GM19240 (cell line): ENCODE data around the gene TSPAN33.
"Not testable (repeated sequence)": the region's sequence is repeated elsewhere in the genome, so short reads cannot be mapped to it uniquely, and the experiment has no call there.

ENCODE experiments used
- DNase-seq: peaks from one replicate; pipeline ENCODE4 v3.0.0; 2011; ENCODE audit warnings: low spot score; ENCODE audit not compliant: insufficient read length

TSPAN33 gene

GRCh38 chr7:129205987-129206785 lies 61.7 kb downstream of the TSPAN33 start:
- DNase-seq = no peak

GRCh38 chr7:129208667-129209066 lies 64.2 kb downstream of the TSPAN33 start:
- DNase-seq = no peak

DNA sequence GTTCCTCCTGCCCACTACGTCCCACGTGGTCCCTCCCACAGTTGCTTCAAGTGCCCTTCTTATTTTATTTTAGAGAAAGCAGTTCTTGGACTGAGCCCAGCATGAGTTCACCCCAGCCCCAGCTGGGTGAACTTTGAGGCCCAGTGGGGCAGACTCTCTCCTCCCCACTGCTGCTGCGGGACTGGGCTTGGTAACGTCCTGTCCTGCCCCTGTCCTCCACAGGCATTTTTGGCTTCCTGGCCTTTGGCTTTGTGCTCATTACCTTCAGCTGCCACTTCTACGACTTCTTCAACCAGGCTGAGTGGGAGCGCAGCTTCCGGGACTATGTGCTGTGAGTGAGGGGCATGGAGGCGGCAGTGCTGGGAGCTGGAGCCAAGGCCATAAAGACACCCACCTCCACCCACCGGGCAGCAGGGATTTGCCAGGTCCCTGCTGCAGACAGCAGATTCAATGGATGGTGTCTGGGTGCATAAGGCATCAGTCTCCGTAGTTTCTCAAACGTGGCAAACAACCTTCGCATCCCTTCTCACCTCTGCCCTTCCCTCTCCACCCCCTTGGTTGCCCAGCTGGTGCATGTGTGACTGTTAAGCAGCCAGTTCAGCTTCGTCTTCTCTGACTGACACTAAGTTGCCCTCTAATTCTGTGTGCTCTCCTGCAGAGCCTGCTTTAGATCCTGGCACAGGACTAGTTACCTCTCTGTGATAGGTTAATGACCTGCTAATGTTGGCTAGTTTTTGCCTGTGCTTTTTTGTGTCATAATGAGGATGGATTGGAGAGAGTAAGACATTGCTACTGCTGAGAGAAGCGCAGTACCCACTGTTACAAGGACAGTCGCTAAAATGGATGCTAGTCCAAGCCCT lies 64.8 kb downstream of the TSPAN33 start:
- DNase-seq = no peak

- peak; percentile 83 for DNase-seq
These were observed 65.9 kb downstream of the TSPAN33 start for GRCh38 chr7:129210256-129210988.

DNA sequence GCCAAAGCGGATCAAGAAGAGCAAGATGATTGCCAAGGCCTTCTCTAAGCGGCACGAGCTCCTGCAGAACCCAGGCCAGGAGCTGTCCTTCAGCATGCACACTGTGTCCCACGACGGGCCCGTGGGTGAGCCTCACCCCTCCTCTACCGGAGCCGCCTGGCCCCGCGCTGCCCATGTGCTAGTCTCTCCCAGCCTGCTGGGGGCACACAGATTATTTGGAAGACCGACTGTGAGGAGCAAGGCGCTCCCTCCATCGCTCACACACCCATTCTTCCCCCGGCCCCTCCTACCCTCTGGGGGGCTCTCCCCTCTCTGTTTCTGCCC lies 66.4 kb downstream of the TSPAN33 start:
- DNase-seq = no peak

DNA sequence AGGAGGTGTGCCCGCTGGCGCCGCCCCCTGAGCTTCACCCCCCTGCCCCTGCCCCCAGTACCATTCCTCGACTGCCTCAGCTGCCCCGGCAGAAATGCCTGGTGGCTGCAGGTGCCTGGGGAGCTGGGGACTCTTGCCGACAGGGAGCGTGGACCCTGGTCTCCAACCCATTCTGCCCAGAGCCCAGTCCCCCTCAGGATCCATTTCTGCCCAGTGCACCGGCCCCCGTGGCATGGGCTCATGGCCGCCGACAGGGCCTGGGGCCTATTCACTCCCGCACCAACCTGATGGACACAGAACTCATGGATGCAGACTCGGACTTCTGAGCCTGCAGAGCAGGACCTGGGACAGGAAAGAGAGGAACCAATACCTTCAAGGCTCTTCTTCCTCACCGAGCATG lies 67.6 kb downstream of the TSPAN33 start:
- no peak for DNase-seq

GRCh38 chr7:129212596-129212995 lies 68.1 kb downstream of the TSPAN33 start:
- no peak for DNase-seq

DNA sequence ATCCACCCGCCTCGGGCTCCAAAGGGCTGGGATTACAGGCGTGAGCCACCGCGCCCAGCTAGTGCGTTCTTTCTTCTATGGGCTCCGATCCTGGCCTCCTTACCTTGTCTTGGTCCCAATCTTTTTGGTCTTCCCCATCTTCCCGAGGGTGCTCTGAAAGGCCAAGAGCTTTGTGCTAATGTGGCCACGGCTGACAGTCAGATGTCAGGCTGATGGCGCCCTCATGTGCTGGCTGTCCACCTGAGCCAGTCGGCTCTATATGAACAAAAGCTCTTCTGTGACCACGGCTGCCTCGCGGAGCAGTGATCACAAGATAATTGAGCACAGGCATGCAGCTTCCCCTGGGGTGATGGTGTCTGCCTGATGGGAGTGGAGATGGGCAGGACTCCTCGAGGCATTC lies 69.3 kb downstream of the TSPAN33 start:
- DNase-seq = no peak

DNA sequence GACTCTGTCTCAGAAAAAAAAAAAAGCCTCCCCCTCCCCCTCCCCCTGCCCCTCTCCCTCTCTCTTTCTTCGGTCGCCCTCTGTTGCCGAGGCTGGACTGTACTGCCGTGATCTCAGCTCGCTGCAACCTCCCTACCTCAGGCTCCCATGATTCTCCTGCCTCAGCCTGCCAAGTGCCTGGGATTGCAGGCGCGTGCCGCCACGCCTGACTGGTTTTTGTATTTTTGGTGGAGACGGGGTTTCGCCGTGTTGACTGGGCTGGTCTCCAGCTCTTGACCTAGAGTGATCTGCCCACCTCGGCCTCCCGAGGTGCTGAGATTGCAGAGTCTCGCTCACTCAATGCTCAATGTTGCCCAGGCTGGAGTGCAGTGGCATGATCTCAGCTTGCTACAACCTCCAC lies 71.2 kb downstream of the TSPAN33 start:
- DNase-seq = not testable (repeated sequence)

DNA sequence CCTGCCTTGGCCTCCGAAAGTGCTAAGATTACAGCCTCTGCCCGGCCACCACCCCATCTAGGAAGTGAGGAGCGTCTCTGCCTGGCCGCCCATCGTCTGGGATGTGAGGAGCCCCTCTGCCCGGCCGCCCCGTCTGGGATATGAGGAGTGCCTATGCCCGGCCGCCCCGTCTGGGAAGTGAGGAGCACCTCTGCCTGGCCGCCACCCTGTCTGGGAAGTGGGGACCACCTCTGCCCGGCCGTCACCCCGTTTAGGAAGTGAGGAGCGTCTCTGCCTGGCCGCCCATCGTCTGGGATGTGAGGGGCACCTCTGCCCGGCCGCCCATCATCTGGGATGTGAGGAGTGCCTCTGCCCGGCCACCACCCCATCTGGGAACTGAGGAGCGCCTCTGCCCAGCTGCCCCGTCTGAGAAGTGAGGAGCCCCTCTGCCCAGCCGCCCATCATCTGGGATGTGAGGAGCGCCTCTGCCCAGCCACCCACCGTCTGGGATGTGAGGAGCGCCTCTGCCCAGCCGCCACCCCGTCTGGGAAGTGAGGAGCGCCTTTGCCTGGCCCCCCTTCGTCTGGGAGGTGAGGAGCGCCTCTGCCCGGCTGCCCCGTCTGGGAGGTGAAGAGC lies 71.7 kb downstream of the TSPAN33 start:
- DNase-seq = not testable (repeated sequence)

GRCh38 chr7:129216821-129217416 lies 72.4 kb downstream of the TSPAN33 start:
- DNase-seq = not testable (repeated sequence)

DNA sequence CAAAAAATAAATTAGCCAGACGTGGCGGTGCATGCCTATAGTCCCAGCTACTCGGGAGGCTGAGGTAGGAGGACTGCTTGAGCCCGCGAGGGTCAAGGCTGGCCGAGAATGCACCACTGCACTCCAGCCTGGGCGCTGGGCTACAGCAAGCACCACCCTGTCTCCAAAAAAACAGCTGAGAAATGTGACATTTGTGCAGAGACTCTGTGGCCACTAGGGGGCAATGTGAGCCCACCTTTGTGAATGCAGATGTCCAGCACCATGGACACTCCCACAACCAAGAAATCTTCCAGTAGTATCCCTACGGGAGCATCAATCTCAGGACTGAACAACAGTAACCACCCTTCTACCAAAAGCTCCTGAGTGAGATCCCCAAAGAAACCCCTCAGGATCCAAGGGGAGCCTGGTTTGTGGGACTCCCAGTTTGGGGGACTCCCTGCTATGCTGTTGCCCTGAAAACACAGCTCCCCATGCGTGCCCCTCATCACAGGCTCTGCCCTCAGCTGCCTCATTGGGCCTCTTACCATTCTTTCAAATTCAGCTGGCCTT lies 74.1 kb downstream of the TSPAN33 start:
- peak; percentile 39 for DNase-seq

GRCh38 chr7:129219166-129219565 lies 74.7 kb downstream of the TSPAN33 start:
- not testable (repeated sequence) for DNase-seq
